ENCODE results near the gene PRKN.

The PRKN gene

GRCh38 chr6:162377735-162378134 is 349.8 kb downstream of the PRKN start:
- no peak for DNase-seq (ENCODE audit: low spot score)

DNA sequence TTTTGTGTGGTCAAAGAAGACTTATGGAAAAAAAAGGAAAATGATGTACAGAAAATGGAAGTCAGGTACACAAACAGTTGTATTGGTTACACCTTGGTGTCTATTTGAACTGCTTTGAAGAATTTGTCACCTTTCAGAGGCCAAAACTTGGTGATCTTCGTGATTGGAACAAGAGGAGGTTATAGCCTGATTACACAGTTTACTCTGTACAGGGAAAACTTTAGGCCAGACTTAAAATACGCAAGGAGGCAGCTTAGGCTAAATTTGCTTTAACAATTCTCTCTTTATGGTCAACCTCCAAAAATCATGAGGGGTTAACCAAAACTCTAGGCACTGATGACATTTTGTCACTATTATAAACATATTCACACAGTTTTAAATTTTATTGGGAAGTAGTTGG is 353.7 kb downstream of the PRKN start:
- DNase-seq (ENCODE audit: low spot score) = no peak

GRCh38 chr6:162373192-162373591 is 354.4 kb downstream of the PRKN start:
- no peak for DNase-seq (ENCODE audit: low spot score)

DNA sequence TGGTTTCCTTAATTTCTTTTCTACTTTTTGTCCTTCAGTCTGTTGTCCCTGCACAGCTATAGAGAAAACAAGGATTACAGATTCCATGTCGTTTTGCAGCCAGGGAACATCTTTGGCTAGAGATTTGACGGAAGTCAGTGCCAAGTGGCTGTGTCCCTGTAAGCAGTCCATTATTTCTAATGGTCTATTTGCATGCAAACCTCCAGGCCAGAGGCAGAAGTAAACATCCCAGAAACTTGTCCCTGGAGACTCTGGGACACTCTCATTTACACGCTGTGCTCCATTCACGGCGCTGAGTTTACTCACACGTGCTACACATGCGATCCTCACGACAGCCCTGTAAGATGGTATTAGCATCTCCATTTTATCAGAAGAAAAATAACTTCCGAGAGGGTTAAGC is 355.5 kb downstream of the PRKN start:
- DNase-seq (ENCODE audit: low spot score) = no peak

- peak; percentile 33 for DNase-seq (ENCODE audit: low spot score)
Measured at GRCh38 chr6:162371121-162371520, 356.4 kb downstream of the PRKN start.

- no peak for DNase-seq (ENCODE audit: low spot score)
Measured at GRCh38 chr6:162369091-162369490, 358.5 kb downstream of the PRKN start.

- DNase-seq (ENCODE audit: low spot score) = no peak
Measured at GRCh38 chr6:162364488-162364887, 363.1 kb downstream of the PRKN start.

DNA sequence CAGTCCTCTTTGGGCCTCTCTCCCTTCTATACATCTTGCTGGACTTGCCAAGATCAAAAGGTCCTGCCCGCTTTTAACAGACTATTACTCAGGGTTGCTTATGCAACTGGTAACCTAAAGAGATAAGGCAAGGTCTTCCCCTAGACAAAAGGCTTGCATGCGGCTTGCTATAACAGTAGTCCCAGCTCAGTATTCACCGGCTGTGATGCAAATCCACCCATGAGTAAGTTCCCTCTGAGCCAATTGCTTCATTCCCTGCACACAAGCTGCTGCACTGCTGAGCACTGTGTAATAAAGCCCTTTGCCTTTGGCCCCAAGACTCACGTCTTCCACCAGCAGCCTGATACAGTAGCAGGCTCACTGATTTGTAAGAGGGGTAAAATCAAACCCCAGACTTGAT is 363.8 kb downstream of the PRKN start:
- no peak for DNase-seq (ENCODE audit: low spot score)

DNA sequence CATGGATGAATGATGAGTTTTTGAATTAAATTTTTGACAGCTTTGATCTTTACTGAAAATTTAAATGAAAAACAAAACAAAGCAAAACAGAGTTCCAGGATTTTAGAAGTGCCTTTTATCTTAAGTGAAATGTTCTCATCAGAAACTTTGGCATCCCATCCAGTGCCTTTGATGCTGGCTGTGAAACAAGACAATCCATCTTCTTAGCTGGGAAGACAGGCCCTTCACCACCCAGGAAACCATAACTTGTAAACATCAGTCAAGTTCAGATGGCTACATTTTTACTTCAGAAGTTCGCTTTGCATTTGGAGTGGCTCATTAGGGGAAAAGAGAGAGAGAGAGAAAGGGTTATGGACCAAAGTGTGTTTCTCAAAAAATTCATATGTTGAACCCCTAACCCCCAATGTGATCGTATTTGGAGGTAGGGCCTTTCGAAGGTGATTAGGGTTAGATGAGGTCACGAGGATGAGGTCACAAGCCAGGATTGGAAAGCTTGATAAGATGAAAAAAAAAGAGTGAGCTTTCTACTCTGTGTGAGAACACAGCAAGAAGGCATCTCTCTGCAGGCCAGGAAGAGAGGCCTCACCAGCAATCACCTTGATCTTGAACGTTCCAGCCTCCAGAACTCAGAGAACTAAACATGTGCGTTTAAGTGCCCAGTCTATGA is 366.5 kb downstream of the PRKN start:
- no peak for DNase-seq (ENCODE audit: low spot score)

DNA sequence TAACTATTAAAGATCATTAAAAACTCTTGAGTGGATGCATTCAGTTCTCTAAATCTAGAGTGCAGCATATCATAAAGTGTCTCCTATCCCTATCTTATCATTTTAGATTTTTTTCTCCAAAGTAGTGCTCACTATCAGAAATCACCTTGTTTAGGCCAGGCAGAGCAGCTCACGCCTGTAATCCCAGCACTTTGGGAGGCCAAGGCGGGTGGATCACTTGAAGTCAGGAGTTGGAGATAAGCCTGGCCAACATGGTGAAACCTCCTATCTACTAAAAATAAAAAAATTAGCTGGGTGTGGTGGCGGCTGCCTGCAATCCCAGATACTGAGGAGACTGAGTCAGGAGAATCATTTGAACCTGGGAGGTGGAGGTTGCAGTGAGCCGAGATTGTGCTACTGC is 368.9 kb downstream of the PRKN start:
- no peak for DNase-seq (ENCODE audit: low spot score)

DNA sequence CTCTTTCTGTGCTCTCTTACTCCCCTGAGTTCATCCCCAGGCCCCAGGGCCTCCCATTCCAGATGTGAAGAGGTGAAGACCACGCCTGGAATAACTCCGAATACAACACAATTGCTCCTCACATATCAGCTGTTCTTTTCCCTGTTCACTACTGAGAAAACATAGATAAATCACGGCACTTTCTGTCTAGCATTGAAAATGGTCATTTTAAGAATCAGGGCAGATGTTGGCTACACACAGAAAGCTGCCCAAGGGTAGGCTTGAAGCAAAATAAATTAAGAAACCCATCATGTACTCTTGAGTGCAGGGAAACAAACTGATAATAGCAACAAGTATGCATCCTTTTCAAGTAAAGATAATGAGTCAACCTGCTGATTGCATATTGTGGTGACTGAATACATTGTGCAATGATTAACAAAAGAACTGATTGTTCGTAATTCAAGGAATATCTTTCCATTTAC is 382.5 kb downstream of the PRKN start:
- DNase-seq (ENCODE audit: low spot score) = no peak

- no peak for DNase-seq (ENCODE audit: low spot score)
Measured at GRCh38 chr6:162344646-162345010, 382.9 kb downstream of the PRKN start.

DNA sequence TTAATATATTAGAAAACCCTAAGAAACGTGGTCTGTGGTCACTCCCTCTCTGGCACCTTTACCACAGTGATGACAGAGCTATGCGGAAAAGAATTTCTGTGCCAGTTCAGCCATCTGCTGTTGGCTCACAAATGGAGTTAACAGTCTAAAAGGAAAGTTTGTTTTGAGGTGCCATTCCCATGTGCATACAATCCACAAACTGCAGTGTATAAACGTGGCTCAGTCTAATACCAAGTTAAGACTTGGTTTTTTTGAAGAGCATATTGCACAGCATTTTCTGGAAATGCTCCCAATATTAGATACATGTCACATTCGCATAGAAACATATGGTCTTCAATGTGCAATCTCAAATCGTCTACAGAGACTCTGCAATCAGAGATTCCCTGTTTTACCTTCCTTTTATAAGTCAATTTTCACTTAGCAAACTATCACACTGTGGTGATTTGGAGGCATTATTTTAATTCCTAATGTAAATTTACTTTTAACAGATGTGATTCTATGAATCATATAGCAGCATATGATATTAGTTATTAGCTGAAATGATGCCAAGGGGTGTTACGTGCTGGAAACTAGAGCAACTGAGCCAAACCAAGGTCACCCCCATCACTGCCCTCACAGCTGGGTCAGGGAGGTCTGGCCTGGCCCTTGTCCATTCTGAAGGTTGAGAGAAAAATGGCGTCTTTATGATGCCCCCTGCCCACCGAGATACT is 383.5 kb downstream of the PRKN start:
- peak; percentile 40 for DNase-seq (ENCODE audit: low spot score)

GRCh38 chr6:162343198-162343935 is 384.2 kb downstream of the PRKN start:
- no peak for DNase-seq (ENCODE audit: low spot score)

DNA sequence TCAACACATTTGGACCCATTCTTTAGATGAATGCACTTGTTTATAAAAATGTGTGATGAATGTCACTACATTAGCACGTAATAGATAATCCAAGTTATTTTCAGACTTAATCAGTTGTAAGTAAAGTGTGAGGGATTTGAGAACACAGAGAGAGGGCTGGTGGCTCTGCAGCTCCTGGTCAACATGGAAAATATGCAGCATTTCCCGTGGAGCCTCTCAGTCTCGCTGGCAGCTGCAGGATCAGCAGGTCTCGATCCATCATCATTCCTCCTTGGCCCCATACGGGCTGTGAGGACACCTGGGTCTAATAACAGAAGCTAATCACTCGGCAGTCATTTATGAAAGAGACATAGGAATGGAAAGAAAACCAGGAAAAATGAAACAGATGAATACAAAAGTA is 390.2 kb downstream of the PRKN start:
- no peak for DNase-seq (ENCODE audit: low spot score)

- DNase-seq (ENCODE audit: low spot score) = no peak
Measured at GRCh38 chr6:162336359-162336758, 391.2 kb downstream of the PRKN start.

GRCh38 chr6:162332365-162332764 is 395.2 kb downstream of the PRKN start:
- DNase-seq (ENCODE audit: low spot score) = no peak

GRCh38 chr6:162331911-162332310 is 395.7 kb downstream of the PRKN start:
- no peak for DNase-seq (ENCODE audit: low spot score)

GRCh38 chr6:162325826-162326225 is 401.7 kb downstream of the PRKN start:
- no peak for DNase-seq (ENCODE audit: low spot score)

- no peak for DNase-seq (ENCODE audit: low spot score)
Measured at GRCh38 chr6:162325051-162325450, 402.5 kb downstream of the PRKN start.

- no peak for DNase-seq (ENCODE audit: low spot score)
Measured at GRCh38 chr6:162315291-162315690, 412.3 kb downstream of the PRKN start.

GRCh38 chr6:162313922-162314660 is 413.5 kb downstream of the PRKN start:
- no peak for DNase-seq (ENCODE audit: low spot score)

All from Ammon's horn (tissue), 1 donor.